Gastrocnemius medialis (tissue), 4 donors: ENCODE data around the gene ESPL1.

Source experiments
- CTCF ChIP-seq, 5 experiments: fragments of 450-650 bp in 3 of 5; fragments of 200-600 bp in 2 of 5; sonication (generic) in 2 of 5; IDR thresholded peaks in 4 of 5; conservative IDR thresholded peaks in 1 of 5; 1 replicate in 4 of 5; 2 replicates in 1 of 5; pipeline ENCODE4 v1.5.1; 2016 to 2019; ENCODE audit warnings: antibody characterized with exemption in 5 of 5, mild to moderate bottlenecking in 3 of 5, moderate library complexity in 3 of 5
- POLR2A ChIP-seq, 2 donors: fragments of 450-650 bp; IDR thresholded peaks; one replicate each; pipeline ENCODE4 v1.6.1; 2017; ENCODE audit warnings: antibody characterized with exemption in 2 of 2, mild to moderate bottlenecking in 2 of 2, moderate library complexity in 2 of 2

- TF ChIP-seq POLR2A (IDR thresholded peaks at IDR 0.05): no peak
- TF ChIP-seq CTCF (IDR thresholded peaks at IDR 0.05 in 4 of 5, conservative IDR thresholded peaks at IDR 0.05 in 1 of 5): no peak
Measured at GRCh38 chr12:53295891-53296219, 27.8 kb downstream of the ESPL1 start.
